HG02571 (cell line): Measurements from ENCODE around the gene SERINC1.
A peak's percentile ranks its signal among the peaks of the same experiment; 100 is the strongest.

Experiments
- ATAC-seq: cut with Tn5 transposase; IDR thresholded peaks from one replicate; pipeline ENCODE4 v1.9.1; 2021; ENCODE audit warnings: mild to moderate bottlenecking, moderate library complexity; ENCODE audit not compliant: unreplicated experiment

Gene SERINC1

DNA sequence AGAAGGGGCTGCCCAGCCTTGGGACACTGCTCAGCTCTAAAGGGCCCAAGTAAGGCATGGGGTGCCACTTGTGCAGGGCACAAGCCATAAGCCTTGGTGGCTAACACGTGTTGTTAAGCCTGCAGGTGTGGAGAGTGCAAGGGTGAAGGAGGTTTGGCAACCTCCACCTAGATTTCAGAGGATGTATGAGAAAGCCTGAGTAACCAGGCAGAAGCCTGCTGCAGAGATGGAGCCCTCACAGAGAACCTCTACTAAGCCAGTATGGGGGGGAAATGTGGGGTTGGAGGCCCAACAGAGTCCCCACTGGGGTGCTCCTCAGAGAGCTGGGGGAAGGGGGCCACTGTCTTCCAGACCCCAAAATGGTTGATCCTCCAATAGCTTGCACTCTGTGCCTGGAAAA is 32.6 kb downstream of the SERINC1 start:
- no peak for ATAC-seq

GRCh38 chr6:122432816-122433215 is 38.8 kb downstream of the SERINC1 start:
- ATAC-seq, result no peak

DNA sequence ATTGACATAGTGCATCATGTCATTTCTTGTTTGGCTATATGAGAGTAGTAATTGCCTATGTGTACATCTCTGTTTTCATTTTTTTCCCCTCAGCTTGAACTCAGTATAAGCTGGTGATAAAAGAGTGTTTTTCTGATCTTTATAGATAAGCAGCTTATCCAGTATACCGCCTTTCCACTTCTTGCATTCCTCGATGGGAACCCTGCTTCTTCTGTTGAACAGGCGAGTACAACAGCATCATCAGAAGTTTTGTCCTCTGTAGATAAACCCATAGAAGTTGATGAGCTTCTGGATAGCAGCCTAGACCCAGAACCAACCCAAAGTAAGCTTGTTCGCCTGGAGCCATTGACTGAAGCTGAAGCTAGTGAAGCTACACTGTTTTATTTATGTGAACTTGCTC is 39.8 kb downstream of the SERINC1 start:
- no peak for ATAC-seq

- ATAC-seq, result no peak
Measured at GRCh38 chr6:122429323-122429722, 42.3 kb downstream of the SERINC1 start.

DNA sequence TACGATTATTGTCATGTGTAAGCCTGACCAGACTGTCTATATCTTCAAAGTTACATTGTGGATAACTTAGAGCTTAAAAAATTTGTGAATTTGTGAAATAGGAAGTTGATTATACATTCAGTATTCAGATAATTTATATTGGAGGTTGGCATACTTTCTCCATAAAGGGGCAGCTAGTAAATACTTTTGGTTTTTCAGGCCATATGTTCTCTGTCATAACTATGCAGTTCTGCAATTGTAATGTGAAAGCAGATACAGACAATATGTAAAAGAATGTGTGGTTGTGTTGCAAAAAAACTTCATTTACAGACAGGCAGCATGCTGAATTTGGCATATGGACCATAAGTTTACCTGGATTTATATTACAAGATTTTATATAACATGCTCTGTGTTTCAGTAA is 42.8 kb downstream of the SERINC1 start:
- no peak for ATAC-seq

- no peak for ATAC-seq
Measured at GRCh38 chr6:122426597-122426996, 45.0 kb downstream of the SERINC1 start.

GRCh38 chr6:122423734-122424133 is 47.9 kb downstream of the SERINC1 start:
- ATAC-seq, result no peak

- peak; percentile 95 for ATAC-seq
Measured at GRCh38 chr6:122422614-122423267, 48.9 kb downstream of the SERINC1 start.

DNA sequence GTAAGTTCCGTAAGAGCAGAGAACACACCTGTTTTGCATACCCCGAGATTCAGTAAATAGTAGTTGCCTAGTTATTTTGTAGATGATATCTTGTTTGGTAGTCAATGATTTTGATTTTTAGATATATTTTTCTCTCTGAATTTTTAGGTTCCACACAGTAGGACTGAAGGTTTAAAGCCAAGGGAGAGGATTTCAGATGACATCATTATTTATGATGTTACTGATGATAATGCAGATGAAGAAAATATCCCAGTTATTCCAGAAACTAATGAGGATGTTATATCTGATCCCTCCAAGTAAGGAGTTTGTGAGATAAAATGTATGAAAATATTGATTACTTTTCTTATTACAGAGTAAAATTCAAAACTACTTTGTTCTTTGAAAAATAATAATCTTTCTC is 49.6 kb downstream of the SERINC1 start:
- ATAC-seq, result no peak

DNA sequence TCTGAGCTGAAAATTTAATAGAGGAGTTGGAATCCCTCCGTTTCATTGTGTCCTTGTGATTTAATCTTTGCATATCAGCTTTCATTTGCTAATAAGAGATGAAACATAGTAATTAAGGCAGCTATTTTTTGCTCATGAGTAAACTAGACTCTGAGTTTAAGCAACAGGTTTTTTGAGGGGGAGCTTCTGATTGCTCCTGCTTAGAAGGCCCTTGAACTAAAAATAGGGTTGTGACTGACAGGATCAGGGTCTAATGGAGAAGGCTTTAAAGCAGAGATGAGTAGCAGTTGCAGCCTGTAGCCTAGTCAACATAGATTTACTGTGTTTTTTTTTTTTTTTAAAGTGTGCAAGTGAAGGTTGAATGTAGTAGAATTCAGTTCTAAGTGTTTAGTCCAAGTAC is 54.8 kb downstream of the SERINC1 start:
- ATAC-seq, result no peak

DNA sequence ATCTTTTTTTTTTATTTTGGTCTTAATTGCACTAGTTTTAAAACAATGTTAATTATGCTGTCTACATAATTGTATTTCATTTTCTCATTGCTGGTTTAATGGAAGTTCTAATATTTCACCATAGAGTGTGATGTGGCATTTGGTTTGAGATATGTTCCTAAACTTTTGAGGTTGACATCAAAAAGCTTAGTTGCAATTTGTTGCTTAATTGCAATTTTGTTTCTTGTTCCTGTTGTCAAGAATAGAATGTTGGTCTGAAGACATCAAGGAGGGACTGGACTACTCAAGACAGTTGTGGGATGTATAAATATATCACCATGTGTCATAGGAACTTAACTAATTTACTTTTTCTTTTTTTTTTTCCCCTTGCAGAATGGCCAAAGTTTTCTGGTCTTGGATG is 59.6 kb downstream of the SERINC1 start:
- no peak for ATAC-seq

GRCh38 chr6:122408702-122409458 is 62.7 kb downstream of the SERINC1 start:
- ATAC-seq, result no peak

DNA sequence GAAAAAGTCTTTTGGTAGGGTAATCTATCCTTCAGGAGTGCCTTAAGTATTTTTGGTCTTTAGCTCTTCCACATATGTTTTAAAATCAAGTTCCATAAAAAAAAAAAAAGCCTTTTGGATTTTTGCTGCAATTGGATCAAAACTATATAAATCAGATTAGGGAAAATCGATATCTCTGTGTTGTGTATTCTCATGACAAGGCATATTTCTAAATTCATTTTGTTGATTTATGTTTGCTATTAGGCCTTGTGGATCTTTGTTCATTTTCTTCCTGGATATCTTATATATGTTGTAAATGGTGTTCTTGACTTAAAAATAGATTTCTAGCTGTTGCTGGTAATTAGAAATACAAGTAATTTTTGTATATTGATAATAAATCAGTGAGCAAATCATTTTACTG is 63.4 kb downstream of the SERINC1 start:
- ATAC-seq, result no peak

- no peak for ATAC-seq
Measured at GRCh38 chr6:122407712-122408111, 63.9 kb downstream of the SERINC1 start.

DNA sequence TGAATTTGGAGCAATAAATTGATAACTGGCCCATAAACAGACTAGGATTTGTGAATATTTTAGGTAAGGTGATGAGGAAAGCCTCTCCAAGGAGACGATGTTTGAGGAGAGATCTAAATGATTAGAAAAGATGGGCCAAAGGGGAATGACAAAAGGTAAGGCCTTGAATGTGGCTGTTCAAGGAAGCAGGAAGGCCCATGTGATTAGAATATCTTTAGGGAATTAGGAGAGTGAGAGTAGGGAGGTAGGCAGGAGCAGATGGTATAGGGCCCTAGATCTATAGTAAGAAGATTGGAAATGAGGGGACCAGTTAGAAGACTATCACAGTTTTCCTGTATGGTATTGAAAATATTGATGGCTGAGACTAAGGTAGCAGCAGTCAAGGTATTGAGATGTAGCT is 65.4 kb downstream of the SERINC1 start:
- ATAC-seq, result no peak

DNA sequence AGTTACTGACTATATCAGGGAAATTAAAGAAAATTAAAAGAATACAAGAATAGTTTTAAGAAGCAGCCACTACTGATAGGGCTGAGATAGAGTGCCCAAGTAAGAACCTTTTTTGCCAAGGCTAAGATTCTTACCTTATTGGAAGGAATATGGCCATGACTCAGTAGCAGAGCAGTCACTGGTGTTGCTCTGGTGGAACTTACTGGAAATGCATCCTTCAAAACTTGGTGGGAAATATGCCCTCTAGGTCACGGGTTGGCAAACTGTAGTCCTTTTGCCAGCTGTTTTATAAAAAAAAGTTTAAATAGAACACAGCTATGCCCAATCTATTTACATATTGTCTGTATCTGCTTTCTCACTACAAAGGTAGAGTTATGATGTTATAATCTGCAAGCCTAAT is 66.2 kb downstream of the SERINC1 start:
- no peak for ATAC-seq

DNA sequence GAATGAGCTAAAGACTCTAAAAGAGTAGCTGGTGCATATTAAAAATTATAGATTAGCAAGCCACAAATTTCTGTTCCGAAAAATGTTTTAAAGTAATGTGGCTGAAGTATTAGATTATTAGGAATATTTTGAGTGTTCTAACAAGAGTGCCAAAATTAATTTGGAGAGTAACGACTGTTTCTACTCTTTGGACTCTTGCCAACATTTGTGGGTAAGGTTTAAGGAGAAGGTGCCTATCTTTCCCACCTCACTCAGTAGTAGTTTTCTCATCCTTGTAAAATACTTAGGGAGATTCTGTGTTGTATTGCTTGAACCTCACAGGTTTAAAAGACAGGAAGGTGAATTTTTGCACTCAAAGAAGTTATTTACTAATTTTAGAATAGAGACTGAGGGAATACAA is 67.2 kb downstream of the SERINC1 start:
- ATAC-seq, result no peak

DNA sequence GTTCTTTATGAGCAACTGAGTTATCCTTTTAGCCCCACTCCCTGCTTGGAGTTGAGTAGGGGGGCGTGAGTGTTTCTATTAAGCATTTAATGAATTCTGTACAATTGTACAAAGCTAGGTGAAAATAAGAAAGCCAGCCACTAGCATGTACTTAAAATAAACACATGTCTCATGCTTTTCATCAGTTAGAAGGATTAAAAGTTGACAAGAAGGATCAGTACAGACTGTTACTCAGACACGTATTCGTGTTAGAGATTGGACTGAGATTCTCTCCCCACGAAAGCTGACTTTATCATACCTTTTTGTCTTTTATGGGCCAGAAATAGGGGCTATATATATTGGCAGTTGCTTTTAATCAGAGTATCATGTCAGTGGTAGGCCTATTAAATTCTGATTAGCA is 70.5 kb downstream of the SERINC1 start:
- no peak for ATAC-seq

GRCh38 chr6:122400462-122401089 is 71.0 kb downstream of the SERINC1 start:
- no peak for ATAC-seq

DNA sequence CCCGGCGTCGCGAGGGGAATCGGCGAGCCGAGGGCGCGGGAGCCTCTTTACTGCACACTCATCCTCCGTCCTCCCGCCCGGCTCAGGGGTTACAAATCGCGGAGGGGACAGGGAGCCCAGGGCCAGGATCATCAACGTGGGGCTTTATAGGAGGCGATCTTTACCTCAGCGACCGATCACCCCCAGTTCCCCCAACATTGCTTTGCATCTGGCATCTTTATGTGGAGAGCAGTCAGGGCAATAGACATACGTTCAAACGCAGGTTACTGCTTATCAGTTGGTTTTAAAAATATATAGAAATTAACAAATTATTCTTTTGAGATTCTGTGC is 71.5 kb downstream of the SERINC1 start:
- ATAC-seq, result peak; percentile 17

DNA sequence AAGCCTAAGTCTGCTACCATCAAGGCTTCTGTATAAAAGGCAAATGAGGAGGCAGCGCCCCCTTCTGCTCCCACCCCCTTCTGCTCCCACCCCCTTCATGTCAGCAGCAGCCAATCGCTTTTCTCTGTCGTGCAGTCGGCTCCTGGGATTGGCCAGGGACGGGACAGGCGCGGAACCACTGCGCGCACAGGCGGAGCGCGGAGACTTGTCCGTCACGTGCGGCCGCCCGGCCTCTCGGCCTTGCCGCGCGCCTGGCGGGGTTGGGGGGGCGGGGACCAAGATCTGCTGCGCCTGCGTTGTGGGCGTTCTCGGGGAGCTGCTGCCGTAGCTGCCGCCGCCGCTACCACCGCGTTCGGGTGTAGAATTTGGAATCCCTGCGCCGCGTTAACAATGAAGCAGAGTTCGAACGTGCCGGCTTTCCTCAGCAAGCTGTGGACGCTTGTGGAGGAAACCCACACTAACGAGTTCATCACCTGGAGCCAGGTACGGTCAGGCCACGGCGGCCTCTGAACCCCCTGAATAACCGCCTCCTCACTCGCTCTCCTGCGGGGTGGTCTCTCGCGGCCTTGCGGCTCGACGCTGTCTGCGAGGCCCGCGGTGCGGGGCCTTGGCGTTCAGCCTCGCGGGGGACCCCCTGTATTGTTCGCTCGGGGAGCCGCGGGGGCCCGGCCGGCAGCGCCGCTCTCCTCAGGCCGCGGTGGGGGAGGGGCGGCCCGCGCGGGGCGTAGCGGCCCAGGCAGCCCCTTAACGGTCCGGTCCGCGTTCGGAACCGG is 72.1 kb downstream of the SERINC1 start, which contains the start of gene HSF2:
TSS of gene HSF2 (plus strand) at position 305 of the 773 bp plus-strand sequence. CDS start at position 391, 86 bp downstream.
- peak; percentile 98 for ATAC-seq

DNA sequence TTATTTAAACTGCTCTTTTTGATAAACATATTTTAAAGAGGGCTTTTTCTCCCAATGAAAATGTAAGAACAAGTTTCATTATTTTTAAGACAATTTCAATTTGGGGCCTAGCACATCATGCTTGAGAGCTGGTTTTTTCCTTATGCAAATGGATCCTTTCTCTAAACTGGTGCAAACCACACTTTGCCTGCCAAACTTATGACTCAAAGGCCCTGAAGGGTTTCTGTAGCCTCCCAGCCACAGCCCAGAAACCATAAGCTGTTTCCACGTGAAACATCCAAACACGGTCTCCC is 72.6 kb downstream of the SERINC1 start:
- ATAC-seq, result no peak
